ENCODE results near the gene HLA-DMA.

Gene HLA-DMA

GRCh38 chr6:32932132-32932868, 20.6 kb downstream of the HLA-DMA start:
- Histone ChIP-seq H2AFZ (ENCODE audit: low read depth, low read length) (no peak overlapping the region), H3K4me2 (ENCODE audit: low read length) (no peak overlapping the region), H3K36me3 (replicated peaks; ENCODE audit: low read depth, low read length) (peaks cover 29% of the 10 kb centered on the region), H3K9ac (ENCODE audit: low read length) (no peak overlapping the region), H3K4me3 (ENCODE audit: low read length) (no peak overlapping the region), H3K4me1 (ENCODE audit: low read length) (peaks cover 6% of the 10 kb centered on the region; the same call in 1 of the 2 replicates), H3K27ac (ENCODE audit: low read length) (no peak overlapping the region), H3K27me3 (ENCODE audit: low read depth, low read length) (no peaks in the 10 kb centered on the region), H3K79me2 (ENCODE audit: low read length) (no peaks in the 10 kb centered on the region), H4K20me1 (ENCODE audit: insufficient read depth, low read length) (no peaks in the 10 kb centered on the region), H3K9me3 (ENCODE audit: insufficient read depth, low read length) (no peaks in the 10 kb centered on the region)
- no peak for TF ChIP-seq CTCF (IDR thresholded peaks at IDR 0.05; ENCODE audit: low read depth, low read length)
- TF ChIP-seq EZH2phosphoT487 (IDR thresholded peaks at IDR 0.05; ENCODE audit: low read depth) = no peak

- no peak overlapping the region for H3K4me3 ChIP-seq (ENCODE audit: low read length)
- no peak overlapping the region for H2AFZ ChIP-seq (ENCODE audit: low read depth, low read length)
Measured at GRCh38 chr6:32931211-32931610, 21.7 kb downstream of the HLA-DMA start.

GRCh38 chr6:32922083-32922482, 30.8 kb downstream of the HLA-DMA start:
- no peak for TF ChIP-seq CTCF (IDR thresholded peaks at IDR 0.05; ENCODE audit: low read depth, low read length)
- no peak for TF ChIP-seq EZH2phosphoT487 (IDR thresholded peaks at IDR 0.05; ENCODE audit: low read depth)
- H3K79me2 ChIP-seq (ENCODE audit: low read length) = no peaks in the 10 kb centered on the region

More at GRCh38 chr6:32931211-32931610, 21.7 kb downstream of the HLA-DMA start:
- H3K9ac ChIP-seq (ENCODE audit: low read length) = no peak overlapping the region
- peaks cover 19% of the 10 kb centered on the region for H3K36me3 ChIP-seq (replicated peaks; ENCODE audit: low read depth, low read length)
- no peaks in the 10 kb centered on the region for H3K9me3 ChIP-seq (ENCODE audit: insufficient read depth, low read length)
- H3K4me1 ChIP-seq (ENCODE audit: low read length) = 0 out of 2 replicates have a peak, but pooled peaks cover 2% of the 10 kb centered on the region
- H3K4me2 ChIP-seq (ENCODE audit: low read length) = no peak overlapping the region
- H4K20me1 ChIP-seq (ENCODE audit: insufficient read depth, low read length) = no peaks in the 10 kb centered on the region
- H3K79me2 ChIP-seq (ENCODE audit: low read length) = no peaks in the 10 kb centered on the region
- TF ChIP-seq CTCF (IDR thresholded peaks at IDR 0.05; ENCODE audit: low read depth, low read length) (no peak), EZH2phosphoT487 (IDR thresholded peaks at IDR 0.05; ENCODE audit: low read depth) (no peak)
- H3K27ac ChIP-seq (ENCODE audit: low read length) = no peak overlapping the region
- no peaks in the 10 kb centered on the region for H3K27me3 ChIP-seq (ENCODE audit: low read depth, low read length)

GRCh38 chr6:32920715-32921114, 32.2 kb downstream of the HLA-DMA start:
- TF ChIP-seq CTCF (IDR thresholded peaks at IDR 0.05; ENCODE audit: low read depth, low read length) (no peak), EZH2phosphoT487 (IDR thresholded peaks at IDR 0.05; ENCODE audit: low read depth) (no peak)
- Histone ChIP-seq H3K4me1 (ENCODE audit: low read length) (peaks cover 46% of the 10 kb centered on the region), H3K4me3 (ENCODE audit: low read length) (no peak overlapping the region), H3K27me3 (ENCODE audit: low read depth, low read length) (no peaks in the 10 kb centered on the region), H3K79me2 (ENCODE audit: low read length) (no peaks in the 10 kb centered on the region), H3K9ac (ENCODE audit: low read length) (no peak overlapping the region), H2AFZ (ENCODE audit: low read depth, low read length) (no peak overlapping the region), H4K20me1 (ENCODE audit: insufficient read depth, low read length) (no peaks in the 10 kb centered on the region), H3K36me3 (replicated peaks; ENCODE audit: low read depth, low read length) (no peaks in the 10 kb centered on the region), H3K27ac (ENCODE audit: low read length) (no peak overlapping the region), H3K9me3 (ENCODE audit: insufficient read depth, low read length) (no peaks in the 10 kb centered on the region), H3K4me2 (ENCODE audit: low read length) (peak overlapping the region; percentile 38)

More at GRCh38 chr6:32922083-32922482, 30.8 kb downstream of the HLA-DMA start:
- Histone ChIP-seq H4K20me1 (ENCODE audit: insufficient read depth, low read length) (no peaks in the 10 kb centered on the region), H3K9ac (ENCODE audit: low read length) (no peak overlapping the region), H3K27ac (ENCODE audit: low read length) (no peak overlapping the region), H3K4me1 (ENCODE audit: low read length) (peaks cover 32% of the 10 kb centered on the region), H3K9me3 (ENCODE audit: insufficient read depth, low read length) (no peaks in the 10 kb centered on the region), H3K27me3 (ENCODE audit: low read depth, low read length) (no peaks in the 10 kb centered on the region), H3K4me2 (ENCODE audit: low read length) (peak overlapping the region; percentile 21; the same call in 1 of the 2 replicates), H3K4me3 (ENCODE audit: low read length) (no peak overlapping the region), H3K36me3 (replicated peaks; ENCODE audit: low read depth, low read length) (no peaks in the 10 kb centered on the region), H2AFZ (ENCODE audit: low read depth, low read length) (no peak overlapping the region)
